IMR-90 (cell line): ENCODE measurements around the gene RUNX2. TPM values are rescaled to one million over a fixed set of nuclear protein-coding genes. Genes with fewer than 3 reads are reported as not detected.
A peak's percentile ranks its signal among the peaks of the same experiment; 100 is the strongest.

ENCODE experiments used
- ATAC-seq: fragments of 200-7000 bp; cut with Tn5 transposase; 2 replicates; pipeline ENCODE4 v1.9.1; 2020; ENCODE audit warnings: low read depth, mild to moderate bottlenecking, moderate library complexity
- BruUV-seq: library from RNA; stranded (reverse); fragments of 400-500 nt; replicated peaks from 2 replicates; lab custom pipeline; 2021; lab: Mats Ljungman, UMichigan
- CTCF ChIA-PET: fragments of 300-600 bp; formaldehyde crosslinking; extraction: SDS; loops from one replicate; lab custom pipeline; 2021; ENCODE audit warnings: antibody characterized with exemption; lab: Yijun Ruan, JAX
- POLR2A ChIA-PET: fragments of 300-600 bp; sonication (Branson Sonifier 250); formaldehyde crosslinking; loops from one replicate; lab custom pipeline; 2022; ENCODE audit warnings: antibody characterized with exemption; ENCODE audit not compliant: unreplicated experiment; lab: Charles Lee
- DNase-seq: peaks from one replicate; pipeline ENCODE4 v3.0.0; 2013
- H2AFZ ChIP-seq: replicated peaks from 2 replicates; pipeline ENCODE3; 2013; ENCODE audit warnings: low read length, mild to moderate bottlenecking; ENCODE audit not compliant: poor library complexity
- H2AK5ac ChIP-seq: 2 replicates; pipeline ENCODE4 v1.6.1; 2013; ENCODE audit warnings: low read depth, low read length, inconsistent platforms
- H2AK9ac ChIP-seq: replicated peaks from 2 replicates; pipeline ENCODE3; 2013; ENCODE audit warnings: mild to moderate bottlenecking, low read depth, low read length, moderate library complexity; ENCODE audit not compliant: poor library complexity
- H2BK120ac ChIP-seq: 2 replicates; pipeline ENCODE4 v1.6.1; 2013; ENCODE audit warnings: low read depth, low read length, inconsistent platforms
- H2BK15ac ChIP-seq: 3 replicates; pipeline ENCODE4 v1.6.1; 2013; ENCODE audit warnings: low read depth, low read length, inconsistent platforms
- H2BK20ac ChIP-seq: 2 replicates; pipeline ENCODE4 v1.6.1; 2013; ENCODE audit warnings: low read depth, mild to moderate bottlenecking, inconsistent platforms, low read length, moderate library complexity
- H2BK5ac ChIP-seq: 2 replicates; pipeline ENCODE4 v1.6.1; 2013; ENCODE audit warnings: mild to moderate bottlenecking, low read depth, low read length, inconsistent platforms; ENCODE audit not compliant: poor library complexity, severe bottlenecking
- H3K14ac ChIP-seq: replicated peaks from 2 replicates; pipeline ENCODE4 v1.6.1; 2013; ENCODE audit warnings: low read depth, low read length, inconsistent platforms
- H3K18ac ChIP-seq: 2 replicates; pipeline ENCODE4 v1.6.1; 2013; ENCODE audit warnings: low read depth, low read length, control low read depth
- H3K23ac ChIP-seq: 2 replicates; pipeline ENCODE4 v1.6.1; 2013; ENCODE audit warnings: low read depth, low read length, inconsistent platforms
- H3K27ac ChIP-seq: 2 replicates; pipeline ENCODE4 v1.5.1; 2013; ENCODE audit warnings: mild to moderate bottlenecking, control low read depth, low read length; ENCODE audit not compliant: insufficient read depth
- H3K27me3 ChIP-seq: 2 replicates; pipeline ENCODE4 v1.6.1; 2013; ENCODE audit warnings: low read length; ENCODE audit not compliant: control insufficient read depth, insufficient read depth
- H3K36me3 ChIP-seq: 2 replicates; pipeline ENCODE4 v1.6.1; 2013; ENCODE audit warnings: low read length, mixed read lengths; ENCODE audit not compliant: control insufficient read depth, insufficient read depth
- H3K4ac ChIP-seq: 2 replicates; pipeline ENCODE4 v1.6.1; 2013; ENCODE audit warnings: low read depth, low read length, inconsistent platforms
- H3K4me1 ChIP-seq: 2 replicates; pipeline ENCODE4 v1.6.1; 2013; ENCODE audit warnings: low read length, mixed read lengths; ENCODE audit not compliant: control insufficient read depth, insufficient read depth
- H3K4me2 ChIP-seq: 2 replicates; pipeline ENCODE4 v1.6.1; 2013; ENCODE audit warnings: low read depth, mild to moderate bottlenecking, control low read depth, low read length, moderate library complexity
- H3K4me3 ChIP-seq: 2 replicates; pipeline ENCODE4 v1.5.1; 2013; ENCODE audit warnings: low read depth, mild to moderate bottlenecking, control low read depth, low read length, moderate library complexity; ENCODE audit not compliant: insufficient read depth
- H3K56ac ChIP-seq: 2 replicates; pipeline ENCODE4 v1.6.1; 2013; ENCODE audit warnings: low read length, inconsistent platforms; ENCODE audit not compliant: insufficient read depth; ENCODE audit errors: extremely low read depth
- H3K79me1 ChIP-seq, 2 experiments: 2 replicates each; pipeline ENCODE4 v1.6.1; 2013; ENCODE audit warnings: low read length in 2 of 2, inconsistent platforms in 1 of 2, low read depth in 1 of 2
- H3K9ac ChIP-seq: 2 replicates; pipeline ENCODE4 v1.6.1; 2013; ENCODE audit warnings: low read depth, low read length, control low read depth
- H3K9me1 ChIP-seq: 2 replicates; pipeline ENCODE4 v1.6.1; 2013; ENCODE audit warnings: low read length, inconsistent platforms; ENCODE audit not compliant: insufficient read depth
- H3K9me3 ChIP-seq: 2 replicates; pipeline ENCODE4 v1.6.1; 2013; ENCODE audit warnings: low read length; ENCODE audit not compliant: control insufficient read depth, insufficient read depth
- H4K20me1 ChIP-seq: 2 replicates; pipeline ENCODE4 v1.6.1; 2013; ENCODE audit warnings: low read length, inconsistent platforms; ENCODE audit not compliant: insufficient read depth
- H4K5ac ChIP-seq: 2 replicates; pipeline ENCODE4 v1.6.1; 2013; ENCODE audit warnings: mild to moderate bottlenecking, low read depth, low read length, control low read depth
- H4K8ac ChIP-seq, 2 experiments: 2 replicates each; pipeline ENCODE4 v1.6.1; 2013; ENCODE audit warnings: low read depth in 2 of 2, low read length in 2 of 2, control low read depth in 1 of 2, inconsistent platforms in 1 of 2
- H4K91ac ChIP-seq: 2 replicates; pipeline ENCODE4 v1.6.1; 2013; ENCODE audit warnings: low read depth, low read length, inconsistent platforms; ENCODE audit not compliant: insufficient read depth
- BHLHE40 ChIP-seq: fragments of 150-350 bp; IDR thresholded peaks from 2 replicates; pipeline ENCODE4 v1.6.1; 2016; ENCODE audit warnings: mild to moderate bottlenecking, low read depth, low read length
- CEBPB ChIP-seq: IDR thresholded peaks from 2 replicates; pipeline ENCODE4 v1.6.1; 2012; ENCODE audit warnings: low read depth, low read length, improper control_type of control experiment
- CHD1 ChIP-seq: IDR thresholded peaks from 2 replicates; pipeline ENCODE4 v1.6.1; 2012; ENCODE audit warnings: low read depth, low read length, improper control_type of control experiment
- CTCF ChIP-seq: conservative IDR thresholded peaks from 2 replicates; pipeline ENCODE4 v1.5.1; 2012; ENCODE audit warnings: mild to moderate bottlenecking, low read depth, low read length, improper control_type of control experiment
- ELK1 ChIP-seq: fragments of 150-350 bp; IDR thresholded peaks from 2 replicates; pipeline ENCODE4 v1.6.1; 2016; ENCODE audit warnings: low read depth, mild to moderate bottlenecking, low read length, moderate library complexity, borderline replicate concordance
- FOS ChIP-seq: fragments of 150-350 bp; IDR thresholded peaks from 2 replicates; pipeline ENCODE4 v1.6.1; 2016; ENCODE audit warnings: low read depth, low read length
- MAFK ChIP-seq: IDR thresholded peaks from 2 replicates; pipeline ENCODE4 v1.6.1; 2012; ENCODE audit warnings: low read depth, low read length, improper control_type of control experiment
- MAZ ChIP-seq: IDR thresholded peaks from 2 replicates; pipeline ENCODE4 v1.6.1; 2012; ENCODE audit warnings: low read depth, mild to moderate bottlenecking, low read length, improper control_type of control experiment, moderate library complexity, borderline replicate concordance
- MXI1 ChIP-seq: IDR thresholded peaks from 2 replicates; pipeline ENCODE4 v1.6.1; 2012; ENCODE audit warnings: low read depth, mild to moderate bottlenecking, low read length, moderate library complexity, borderline replicate concordance
- NFE2L2 ChIP-seq: fragments of 150-350 bp; IDR thresholded peaks from 2 replicates; pipeline ENCODE4 v1.6.1; 2016; ENCODE audit warnings: low read depth, mild to moderate bottlenecking, low read length
- POLR2A ChIP-seq: IDR thresholded peaks from 2 replicates; pipeline ENCODE4 v1.6.1; 2012; ENCODE audit warnings: mild to moderate bottlenecking, low read depth, low read length
- RAD21 ChIP-seq: IDR thresholded peaks from 2 replicates; pipeline ENCODE4 v1.6.1; 2012; ENCODE audit warnings: low read length, improper control_type of control experiment
- RCOR1 ChIP-seq: IDR thresholded peaks from 2 replicates; pipeline ENCODE4 v1.6.1; 2012; ENCODE audit warnings: mild to moderate bottlenecking, low read length, improper control_type of control experiment; ENCODE audit not compliant: insufficient replicate concordance
- RFX5 ChIP-seq: IDR thresholded peaks from 2 replicates; pipeline ENCODE4 v1.8.0; 2012; ENCODE audit warnings: low read depth, mild to moderate bottlenecking, low read length, moderate library complexity
- USF2 ChIP-seq: fragments of 150-350 bp; IDR thresholded peaks from 2 replicates; pipeline ENCODE4 v1.6.1; 2017; ENCODE audit warnings: mild to moderate bottlenecking, antibody characterized with exemption, low read length, low read depth
- WGBS, 2 experiments: methylation state at CpG; one replicate each; pipeline versions ENCODE4 v1.1.5 to v1.1.7; 2013; ENCODE audit warnings: missing lambda C conversion rate in 2 of 2; ENCODE audit not compliant: insufficient read length in 1 of 2; ENCODE audit errors: extremely low coverage in 2 of 2; 5-methylcytosine and 5-hydroxymethylcytosine counted together
- dilution Hi-C: fragments of 300-500 bp; cut with HindIII; formaldehyde crosslinking; loops from one replicate; pipeline ENCODE4 v1.14.3; 2018; ENCODE audit warnings: low sequenced_read_pairs; ENCODE audit not compliant: unreplicated experiment
- in situ Hi-C: fragments of 300-500 bp; cut with MboI; formaldehyde crosslinking; loops from 3 replicates; pipeline ENCODE4 v1.14.3; 2019; ENCODE audit warnings: low sequenced_read_pairs, inconsistent platforms, mixed read lengths
- intact Hi-C: fragments of 100-400 bp; cut with micrococcal nuclease; formaldehyde crosslinking; loops from 2 replicates; pipeline ENCODE4 v1.10.0; 2022
- polyA plus RNA-seq, 3 experiments: library from polyadenylated mRNA; depleted of rRNA; stranded (reverse); fragments of >200 nt; gene quantifications; 2 replicates each; pipeline ENCODE4 v1.2.3, GENCODE V29; 2012; ENCODE audit warnings: low replicate concordance in 1 of 3
- total RNA-seq: library from RNA; depleted of rRNA; stranded (reverse); fragments of >200 nt; gene quantifications from 2 replicates; pipeline ENCODE4 v1.2.3, GENCODE V29; 2012

Gene RUNX2
- total and polyA plus RNA-seq, 2 of the 4 experiments (the other 2 are of a cell fraction), result 2.3 to 4.7 TPM

- Histone ChIP-seq H2BK20ac (no peak overlapping the region), H2AK5ac (no peak overlapping the region), H4K20me1 (no peaks in the 10 kb centered on the region), H3K4ac (peak overlapping the region; percentile 4; the same call in 1 of the 2 replicates), H3K14ac (no peak overlapping the region; the same call in 1 of the 2 replicates), H3K27me3 (no peaks in the 10 kb centered on the region), H3K23ac (no peak overlapping the region), H4K5ac (no peak overlapping the region), H2AFZ (peak overlapping the region; percentile 18), H3K79me1 (no peaks in the 10 kb centered on the region), H3K4me2 (no peak overlapping the region), H3K36me3 (no peaks in the 10 kb centered on the region), H4K8ac (no peak overlapping the region), H2BK15ac (no peak overlapping the region), H3K27ac (no peak overlapping the region), H3K4me1 (peaks cover 11% of the 10 kb centered on the region), H4K91ac (peak overlapping the region; percentile 9; the same call in 1 of the 2 replicates), H2BK120ac (no peak overlapping the region), H3K9me1 (peaks cover 11% of the 10 kb centered on the region), H2BK5ac (no peak overlapping the region), H3K9me3 (peaks cover 2% of the 10 kb centered on the region; the same call in 1 of the 2 replicates), H3K18ac (no peak overlapping the region), H3K9ac (no peak overlapping the region), H2AK9ac (no peak overlapping the region), H3K4me3 (no peak overlapping the region), H3K56ac (no peak overlapping the region)
- WGBS, 2 experiments, result 70% methylated on average over 2 of the region's 6 CpGs; no CpG with 5 or more reads in 1 of the 2 experiments
- in situ Hi-C loops, result no loop called here
- ChIA-PET CTCF (interaction anchor here (1.1 kb wide), 1 partner anchor 81 kb away, joined by 3 read pairs; no protein-coding TSS in a partner anchor), POLR2A (interaction anchor here (0.5 kb wide), 1 partner anchor 10 kb away, joined by 3 read pairs; no protein-coding TSS in a partner anchor)
- dilution Hi-C loops, result no loop called here
- ATAC-seq (no peak), DNase-seq (no peak)
- no TSS peak for BruUV-seq
- intact Hi-C loops, result loop anchor here (5.0 kb wide), 1 partner anchor 69 kb away; no protein-coding TSS in a partner anchor
- no peak for TF ChIP-seq CTCF
- TF ChIP-seq CHD1, result no peak
- TF ChIP-seq ELK1, result no peak
- no peak for TF ChIP-seq POLR2A
- no peak for TF ChIP-seq BHLHE40
- no peak for TF ChIP-seq FOS
- TF ChIP-seq NFE2L2, result no peak
- TF ChIP-seq CEBPB, result no peak
- no peak for TF ChIP-seq RCOR1
- TF ChIP-seq RFX5, result no peak
- TF ChIP-seq MXI1, result no peak
- no peak for TF ChIP-seq MAFK
- no peak for TF ChIP-seq MAZ
- no peak for TF ChIP-seq RAD21
- no peak for TF ChIP-seq USF2
These were observed 305.3 kb downstream of the RUNX2 start for GRCh38 chr6:45633272-45633908.
